Activated CD4-positive, alpha-beta T cell treated with anti-CD3 and anti-CD28 coated beads, Interleukin-2, amount 50 U/mL, for 1 hour (primary cell): ENCODE data around the gene FHL5.
"Not testable (repeated sequence)": the region's sequence is repeated elsewhere in the genome, so short reads cannot be mapped to it uniquely, and the experiment has no call there.

Experiments
- DNase-seq: peaks from one replicate; pipeline ENCODE4 v3.0.0-alpha.2; 2020

Gene FHL5

GRCh38 chr6:96562886-96563285, at the start of gene FHL5:
FHL5 (plus strand) TSS chr6:96563128; CDS start chr6:96603614, 40,486 bp downstream.
- DNase-seq: no peak

- no peak for DNase-seq
Measured at GRCh38 chr6:96520171-96521115, 42.5 kb upstream of the FHL5 start.

GRCh38 chr6:96521306-96521643, 41.7 kb upstream of the FHL5 start:
- no peak for DNase-seq

GRCh38 chr6:96521644-96522464, 41.1 kb upstream of the FHL5 start, which contains the start of gene UFL1:
UFL1 (plus strand) TSS chr6:96521806; CDS start chr6:96521874, 68 bp downstream.
- peak; percentile 94 for DNase-seq

GRCh38 chr6:96522465-96523009, 40.4 kb upstream of the FHL5 start:
- no peak for DNase-seq

- no peak for DNase-seq
Measured at GRCh38 chr6:96528193-96528592, 34.7 kb upstream of the FHL5 start.

- no peak for DNase-seq
Measured at GRCh38 chr6:96532399-96532798, 30.5 kb upstream of the FHL5 start.

GRCh38 chr6:96537726-96538125, 25.2 kb upstream of the FHL5 start:
- DNase-seq: no peak

- DNase-seq: no peak
Measured at GRCh38 chr6:96542702-96543101, 20.2 kb upstream of the FHL5 start.

- no peak for DNase-seq
Measured at GRCh38 chr6:96545882-96546281, 17.0 kb upstream of the FHL5 start.

GRCh38 chr6:96547654-96548053, 15.3 kb upstream of the FHL5 start:
- DNase-seq: no peak

GRCh38 chr6:96554558-96554957, 8.4 kb upstream of the FHL5 start:
- DNase-seq: no peak

GRCh38 chr6:96559740-96560139, 3.2 kb upstream of the FHL5 start:
- DNase-seq: not testable (repeated sequence)

- no peak for DNase-seq
Measured at GRCh38 chr6:96563853-96564252, 925 bp downstream of the FHL5 start.

GRCh38 chr6:96570053-96570452, 7.1 kb downstream of the FHL5 start:
- no peak for DNase-seq

- DNase-seq: no peak
Measured at GRCh38 chr6:96571551-96571950, 8.6 kb downstream of the FHL5 start.

- no peak for DNase-seq
Measured at GRCh38 chr6:96575359-96575758, 12.4 kb downstream of the FHL5 start.

GRCh38 chr6:96576221-96576620, 13.3 kb downstream of the FHL5 start:
- DNase-seq: no peak

GRCh38 chr6:96582021-96582420, 19.1 kb downstream of the FHL5 start:
- DNase-seq: no peak

GRCh38 chr6:96582436-96582835, 19.5 kb downstream of the FHL5 start:
- no peak for DNase-seq

GRCh38 chr6:96604420-96604819, 41.5 kb downstream of the FHL5 start:
- DNase-seq: no peak

- no peak for DNase-seq
Measured at GRCh38 chr6:96608074-96608473, 45.1 kb downstream of the FHL5 start.

GRCh38 chr6:96610019-96610418, 47.1 kb downstream of the FHL5 start:
- no peak for DNase-seq
